Retina (tissue), 1 donor: Measurements from ENCODE around the gene ZBTB7C.

Source experiments
- DNase-seq: peaks from one replicate; pipeline ENCODE4 v3.0.0-alpha.2; 2016

Gene ZBTB7C

DNA sequence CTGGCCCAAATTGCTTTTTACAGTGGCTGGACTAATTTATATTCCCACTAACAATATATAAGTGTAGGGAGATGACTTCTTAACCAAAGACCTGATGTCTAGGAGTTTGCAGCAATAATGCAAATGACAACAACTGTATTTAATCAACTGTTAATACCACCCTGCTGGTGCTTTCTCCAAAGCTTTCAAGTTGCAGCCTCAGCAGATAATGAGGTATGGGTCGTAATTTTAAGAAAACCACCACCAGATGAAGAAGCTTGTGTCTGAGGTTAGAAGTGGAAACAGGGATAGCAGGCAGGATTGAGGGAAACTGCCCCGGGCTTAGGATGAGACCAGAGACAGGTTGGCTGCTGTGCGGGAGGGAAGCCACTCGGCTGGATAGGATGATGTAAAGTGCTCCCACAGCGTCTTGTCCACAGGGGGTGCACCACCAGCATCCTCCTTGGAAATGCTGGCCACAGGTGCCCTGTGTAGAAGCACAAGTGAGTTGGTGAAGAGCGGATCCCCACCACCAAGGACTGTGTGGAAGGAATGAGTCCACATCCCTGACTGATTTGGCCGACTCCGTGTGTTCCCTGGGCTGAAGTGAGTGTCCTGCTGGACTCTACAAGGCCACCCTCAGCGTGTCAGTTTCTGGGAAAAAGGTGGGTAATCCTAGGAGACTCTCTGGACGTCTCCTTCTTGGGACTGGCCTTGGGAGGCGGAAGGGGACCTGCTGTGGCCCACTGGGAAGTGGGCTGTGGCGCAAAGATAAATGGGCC lies 402.6 kb downstream of the ZBTB7C start:
- no peak for DNase-seq

DNA sequence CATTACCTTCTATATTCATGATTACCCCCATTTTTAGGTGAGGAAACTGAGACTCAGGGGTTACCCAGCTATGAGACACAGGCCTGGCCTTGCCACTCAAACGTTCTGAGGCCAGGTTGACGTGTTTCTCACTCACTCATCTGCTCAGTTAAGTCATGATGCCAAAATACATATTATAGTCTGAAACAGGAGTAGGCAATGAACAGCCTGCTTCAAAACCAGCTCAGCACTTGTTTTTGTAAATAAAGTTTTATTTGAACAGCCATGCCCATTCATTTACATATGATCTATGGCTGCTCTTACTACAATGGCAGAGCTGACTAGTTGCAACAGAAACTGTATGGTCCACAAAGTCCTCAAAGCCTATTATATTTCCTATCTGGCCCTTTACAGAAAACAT lies 404.6 kb downstream of the ZBTB7C start:
- no peak for DNase-seq

DNA sequence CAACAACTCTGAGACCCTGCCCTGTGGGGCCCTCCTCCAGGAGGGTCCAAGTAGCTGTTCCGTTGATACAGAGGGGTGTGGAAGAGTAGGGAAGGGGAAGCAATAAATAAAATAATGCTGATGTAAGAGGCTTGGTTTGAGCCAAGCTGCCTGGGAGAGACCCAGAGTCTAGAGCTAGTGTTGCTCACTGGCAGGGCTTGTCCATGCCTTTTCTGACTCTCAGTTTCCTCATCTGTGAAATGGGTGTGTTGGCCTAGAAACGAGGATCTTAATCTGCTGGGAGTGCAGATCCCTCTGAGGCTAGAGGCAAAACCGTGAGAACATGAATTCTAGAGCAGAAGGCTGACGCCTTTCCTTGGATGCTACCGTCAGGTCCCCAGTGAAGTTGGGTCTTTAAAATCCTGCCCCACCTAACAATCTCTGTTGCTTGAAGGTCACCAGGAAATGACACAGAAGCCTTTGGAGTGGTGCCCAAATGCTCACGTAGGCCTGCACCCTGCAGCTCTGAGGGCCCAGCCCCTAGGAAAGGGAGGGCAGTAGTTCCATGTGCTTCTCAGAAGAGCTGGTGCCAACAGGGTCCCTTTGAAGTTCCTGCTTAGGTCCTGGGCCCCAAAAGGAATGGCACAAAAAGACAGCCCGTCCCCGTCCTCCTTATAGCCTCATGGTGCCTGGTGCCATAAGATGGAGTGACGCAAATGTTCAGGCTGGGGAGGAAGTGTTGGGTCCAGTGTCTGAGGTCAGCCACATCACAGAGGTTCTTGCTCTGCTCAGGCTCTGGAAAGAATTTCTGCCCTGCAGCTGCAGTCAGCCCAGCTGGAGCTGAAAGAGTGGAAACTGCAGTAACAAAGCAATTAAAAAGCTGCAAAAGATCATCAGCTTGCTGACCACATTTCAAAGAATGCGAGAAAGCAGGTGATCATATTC lies 405.5 kb downstream of the ZBTB7C start:
- no peak for DNase-seq

DNA sequence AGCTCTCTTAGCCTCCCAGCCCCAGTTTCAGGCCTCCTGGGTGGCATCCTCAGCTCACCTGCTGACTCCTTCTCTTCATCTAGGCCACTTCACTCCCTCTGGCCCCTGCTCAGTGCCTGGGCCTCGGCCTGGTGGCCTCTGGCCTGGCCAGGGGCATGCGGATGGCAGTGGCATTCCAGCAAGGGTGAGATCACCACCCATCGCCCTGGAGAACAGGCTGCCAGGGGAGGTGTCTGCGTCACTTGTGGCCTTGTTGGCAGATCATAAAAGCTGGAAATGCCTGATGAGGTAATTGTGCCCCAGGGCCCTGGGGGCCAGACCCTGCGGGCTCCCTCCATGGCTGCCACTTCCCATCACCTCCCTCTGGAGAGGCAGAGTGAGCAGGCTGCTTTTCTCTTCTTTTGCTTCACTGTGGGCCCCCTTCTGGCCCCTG lies 406.2 kb downstream of the ZBTB7C start:
- DNase-seq: peak; percentile 56

DNA sequence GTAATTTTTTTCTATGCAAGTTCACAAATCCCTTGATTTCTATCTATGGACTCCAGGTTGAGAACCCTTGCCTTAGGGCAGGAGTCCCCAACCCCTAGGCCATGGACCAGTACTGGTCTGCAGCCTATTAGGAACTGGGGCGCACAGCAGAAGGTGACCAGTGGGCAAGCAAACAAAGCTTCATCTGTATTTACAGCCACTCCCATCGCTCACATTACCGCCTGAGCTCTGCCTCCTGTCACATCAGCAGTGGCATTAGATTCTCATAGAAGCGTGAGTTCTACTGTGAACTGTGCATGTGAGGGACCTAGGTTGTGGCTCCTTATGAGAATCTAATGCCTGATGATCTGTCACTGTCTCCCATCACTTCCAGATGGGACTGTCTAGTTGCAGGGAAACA lies 408.5 kb downstream of the ZBTB7C start:
- no peak for DNase-seq

DNA sequence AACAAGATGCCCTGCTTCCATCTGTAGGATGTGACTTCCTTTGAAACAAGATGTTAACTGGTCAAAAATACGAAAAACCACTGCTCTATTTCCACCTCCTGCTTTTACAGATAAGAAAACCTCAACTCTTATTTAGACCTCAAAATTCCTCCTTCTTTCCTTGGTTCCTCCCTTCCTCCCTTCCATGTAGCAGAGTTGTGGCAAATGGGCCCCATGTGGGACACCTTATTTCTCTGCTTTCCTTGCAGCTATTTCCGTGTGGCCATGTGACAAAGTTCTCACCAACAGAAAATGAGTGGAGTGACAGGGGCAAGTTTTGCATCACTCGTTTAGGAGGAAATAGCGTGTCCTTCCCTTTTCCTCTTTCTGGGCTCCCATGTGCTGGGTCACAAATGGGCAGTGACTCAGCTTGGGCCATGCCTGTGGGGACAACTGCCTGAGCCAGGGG lies 409.4 kb downstream of the ZBTB7C start:
- no peak for DNase-seq

DNA sequence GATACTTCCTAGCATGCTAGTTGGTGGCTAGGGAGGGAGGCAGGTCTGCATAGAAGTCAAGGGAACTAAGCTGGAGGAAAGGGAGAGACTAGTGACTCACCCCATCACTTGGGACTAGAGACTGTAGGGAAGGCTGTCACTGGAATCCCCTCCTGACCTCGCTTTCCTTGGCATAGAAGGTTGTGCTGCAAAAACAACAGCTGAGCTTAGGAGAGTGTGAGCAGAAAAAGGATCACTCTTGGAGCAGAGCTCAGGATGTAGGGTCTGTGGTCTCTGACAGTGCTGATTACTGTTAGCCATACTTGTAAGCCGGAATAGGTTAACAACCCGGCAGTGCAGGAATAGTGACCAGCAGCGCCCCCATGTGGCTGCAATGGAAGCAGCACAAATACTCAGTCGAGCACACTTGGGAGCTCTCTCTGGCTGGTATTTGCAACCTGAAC lies 411.8 kb downstream of the ZBTB7C start:
- DNase-seq: peak; percentile 60

DNA sequence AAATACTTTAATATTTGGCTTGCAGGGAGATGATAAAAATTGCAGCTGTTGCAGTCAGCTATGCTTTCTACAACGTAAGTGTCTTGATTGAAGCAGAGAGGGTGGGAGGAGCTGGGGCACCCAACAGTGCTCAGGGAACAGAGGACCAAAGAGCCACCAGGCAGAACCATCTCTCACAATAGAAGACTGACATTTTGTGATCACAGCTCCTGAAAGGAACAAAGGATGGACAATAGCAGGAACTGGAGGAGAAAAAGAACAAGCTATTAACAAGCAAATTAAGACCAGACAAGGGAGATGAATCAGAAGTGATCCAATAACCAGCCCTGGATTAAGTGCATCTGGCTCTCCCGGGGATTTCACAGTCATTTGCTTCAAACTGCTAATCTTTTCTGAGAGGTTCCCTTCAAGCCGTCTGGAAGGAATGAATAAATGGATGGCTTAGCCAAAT lies 413.1 kb downstream of the ZBTB7C start:
- peak; percentile 89 for DNase-seq

DNA sequence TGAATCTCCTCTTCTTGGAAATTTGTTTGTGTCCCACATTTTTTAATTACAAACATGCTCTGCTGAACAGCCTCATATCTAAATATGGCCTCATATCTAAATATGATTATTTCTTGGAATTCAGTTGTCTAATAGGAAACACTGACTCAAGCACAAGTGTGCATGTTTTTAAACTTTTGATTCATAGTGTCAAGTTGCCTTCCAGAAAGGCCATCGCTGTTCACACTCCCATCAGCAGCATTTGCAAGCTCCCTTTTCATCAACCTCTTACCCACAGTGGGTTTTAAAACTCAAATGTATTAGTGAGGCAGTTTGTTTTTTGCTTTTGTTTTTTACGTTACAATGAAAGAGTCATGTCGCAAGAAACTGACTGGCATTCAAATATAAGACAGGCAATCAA lies 413.5 kb downstream of the ZBTB7C start:
- no peak for DNase-seq

DNA sequence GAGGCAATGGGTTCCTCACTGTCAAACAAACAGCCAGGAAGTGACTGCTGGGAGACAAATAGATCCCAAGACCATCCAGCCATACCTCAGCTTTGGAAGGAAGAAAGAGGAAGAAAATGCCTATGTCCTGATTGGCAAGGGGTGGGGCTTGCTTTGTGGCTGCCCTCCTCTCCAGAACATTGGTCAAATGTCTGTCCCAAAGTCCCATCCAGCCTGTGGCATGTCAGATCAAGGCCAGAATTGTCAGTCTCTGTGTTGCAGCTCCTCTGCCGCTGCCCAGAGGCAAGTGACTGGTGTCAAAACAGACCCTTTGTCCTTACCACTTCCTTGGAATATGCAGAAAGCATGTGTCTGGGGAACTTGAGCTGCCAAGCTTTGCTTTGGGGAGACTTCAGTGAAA lies 415.8 kb downstream of the ZBTB7C start:
- DNase-seq: no peak

DNA sequence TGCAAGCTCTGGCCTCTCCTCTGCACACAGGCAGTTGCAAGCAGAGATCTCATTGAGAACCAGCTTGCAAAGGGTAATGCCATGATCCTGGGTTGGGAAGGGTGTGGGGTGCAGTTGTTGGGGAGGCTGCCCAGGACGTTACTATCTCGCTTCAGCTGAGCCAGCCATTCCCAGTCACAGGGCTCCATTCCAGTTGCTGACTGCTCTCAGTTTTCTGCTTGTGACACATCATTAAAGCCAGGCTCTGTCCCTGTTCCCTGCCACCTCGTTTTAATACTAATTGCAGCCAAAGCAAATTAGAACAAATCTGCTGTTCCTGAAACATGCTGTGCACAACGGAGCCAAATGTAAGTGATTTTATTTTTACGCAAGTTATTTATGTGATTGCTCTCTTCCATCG lies 416.2 kb downstream of the ZBTB7C start:
- no peak for DNase-seq

DNA sequence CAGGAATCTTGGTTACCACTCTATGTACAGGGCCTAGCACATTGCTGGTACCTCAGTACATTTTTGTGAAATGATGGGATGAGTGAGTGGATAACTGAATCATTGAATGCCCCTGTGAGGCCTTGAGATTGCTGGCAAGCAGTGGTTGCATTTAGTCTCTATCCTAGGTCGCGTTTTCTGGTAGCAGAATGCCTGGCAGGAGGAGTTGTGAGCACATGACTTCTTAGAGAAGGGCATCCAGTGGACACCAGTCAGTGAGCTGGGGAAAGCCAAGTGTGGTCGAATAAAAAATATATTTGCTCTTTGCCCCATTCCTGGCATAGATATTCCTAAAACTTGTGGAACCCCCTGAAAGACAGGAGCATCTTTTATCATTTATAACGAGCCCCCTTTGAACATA lies 416.9 kb downstream of the ZBTB7C start:
- DNase-seq: no peak

DNA sequence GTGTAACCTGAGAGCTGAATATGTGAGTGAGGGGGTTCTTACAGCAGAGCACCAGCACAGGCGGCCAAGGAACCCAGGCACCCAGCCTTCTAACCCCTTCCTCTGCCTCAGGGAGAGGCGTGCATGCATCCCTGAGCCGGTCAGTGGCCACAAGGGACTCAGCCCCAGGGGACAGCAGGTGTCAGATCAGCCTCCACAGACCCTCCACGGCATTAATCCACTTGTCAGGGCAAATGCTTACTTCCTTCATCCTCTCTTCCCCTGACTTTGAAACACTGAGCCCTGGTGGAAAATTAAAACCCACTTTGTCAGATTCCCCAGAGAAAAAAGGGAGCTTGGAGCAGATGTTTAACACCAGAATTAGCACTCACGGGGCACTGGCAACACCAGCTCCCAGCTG lies 418.2 kb downstream of the ZBTB7C start:
- DNase-seq: peak; percentile 49

DNA sequence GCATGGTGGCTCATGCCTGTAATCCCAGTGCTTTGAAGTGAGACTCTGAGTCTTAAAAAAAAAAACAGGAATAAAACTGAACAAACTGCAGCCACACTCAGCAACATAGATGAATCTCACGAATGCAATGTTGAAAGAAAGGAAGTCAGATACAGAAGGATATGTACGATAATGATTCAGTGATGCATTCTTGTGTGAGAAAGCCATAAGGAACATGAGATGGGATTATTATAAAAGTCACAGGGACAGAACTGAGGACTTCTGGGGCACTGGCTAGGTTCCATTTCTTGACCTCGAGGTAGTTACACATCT lies 421.8 kb downstream of the ZBTB7C start:
- DNase-seq: no peak

DNA sequence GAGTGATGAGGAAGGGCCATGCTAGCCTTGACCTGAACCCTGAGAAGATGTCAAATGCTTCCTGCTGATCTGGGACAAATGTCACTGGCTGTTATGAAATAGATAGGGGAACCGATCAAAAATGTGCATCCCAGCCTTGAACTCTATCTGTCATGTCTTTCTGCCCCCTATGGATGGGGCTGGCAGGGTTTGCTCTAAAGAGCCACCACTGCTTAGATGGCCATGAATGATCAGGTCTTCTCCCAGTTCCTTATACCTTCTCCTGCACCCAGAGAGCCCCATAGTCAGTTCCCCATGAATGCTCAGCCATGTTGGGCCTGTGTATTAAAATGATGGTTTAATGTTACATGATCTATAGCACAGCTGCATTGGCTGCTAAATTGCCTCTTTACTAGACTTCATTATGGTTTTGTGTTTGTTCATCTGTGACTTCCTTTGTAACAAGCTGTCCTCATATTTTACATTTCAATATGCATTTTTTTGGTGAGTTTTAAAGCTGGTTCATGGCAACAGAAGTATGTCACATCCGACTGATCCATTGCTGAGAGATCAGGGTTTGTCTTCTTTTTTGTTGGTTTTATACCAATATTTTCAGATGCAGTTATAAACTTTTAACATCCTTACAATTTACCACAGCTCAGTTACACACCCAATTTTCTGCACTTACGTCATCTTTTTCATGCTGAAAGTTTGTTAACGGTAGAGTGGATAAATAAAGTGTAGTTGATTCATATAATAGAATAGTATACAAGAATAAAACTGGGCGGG lies 422.4 kb downstream of the ZBTB7C start:
- DNase-seq: no peak

DNA sequence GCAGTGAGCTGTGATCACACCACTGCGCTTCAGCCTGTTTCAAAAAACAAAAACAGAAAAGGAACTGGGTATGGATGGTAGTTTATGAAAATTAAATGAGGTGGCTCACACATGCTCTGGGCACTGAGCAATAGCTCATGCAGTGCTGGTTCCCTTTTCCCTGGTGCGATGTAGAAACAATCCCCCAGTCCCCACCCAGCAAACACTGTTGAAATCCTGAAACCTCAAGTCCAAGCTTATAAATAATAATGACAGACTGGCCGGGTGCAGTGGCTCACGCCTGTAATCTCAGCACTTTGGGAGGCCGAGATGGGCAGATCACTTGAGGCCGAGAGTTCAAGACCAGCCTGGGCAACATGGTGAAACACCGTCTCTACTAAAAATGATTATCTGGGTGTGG lies 423.3 kb downstream of the ZBTB7C start:
- no peak for DNase-seq

DNA sequence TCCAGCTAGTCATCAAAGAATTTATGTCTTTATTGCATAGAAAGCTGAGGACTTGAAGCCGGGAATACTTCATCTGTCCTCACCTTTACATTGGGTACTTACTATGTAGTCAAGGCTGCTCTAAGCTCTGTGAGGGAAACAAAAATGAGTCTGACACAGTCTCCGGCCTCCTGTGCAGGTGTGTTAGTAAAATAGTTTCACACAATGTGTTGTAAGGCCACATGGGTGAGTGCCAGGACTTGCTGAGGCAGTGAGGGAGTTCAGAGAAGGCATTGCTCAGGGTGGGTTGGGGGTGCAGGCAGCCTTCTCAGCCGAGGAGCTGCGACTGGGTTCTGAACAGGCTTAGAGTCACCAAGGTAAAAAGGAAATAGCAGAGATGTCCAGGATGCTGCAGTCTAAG lies 424.2 kb downstream of the ZBTB7C start:
- no peak for DNase-seq

DNA sequence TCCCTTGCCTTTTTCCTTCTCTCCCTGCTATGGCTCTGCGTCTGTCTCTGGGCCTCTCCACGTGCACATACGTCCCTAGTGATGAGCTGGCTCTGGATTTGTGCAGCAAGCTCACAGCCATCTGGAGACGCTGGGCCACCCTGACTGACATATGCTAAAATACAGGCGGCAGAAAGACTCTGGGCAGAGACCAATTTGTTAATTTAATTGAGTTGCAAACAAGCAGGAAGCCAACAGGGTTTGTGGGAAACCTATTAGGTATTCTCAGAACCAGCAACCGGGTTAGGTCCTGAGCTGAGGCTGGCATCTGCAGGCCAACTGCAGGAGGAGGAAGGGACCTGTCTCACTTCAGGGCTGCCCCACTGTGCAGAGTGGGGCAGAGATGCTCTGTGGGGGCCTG lies 425.2 kb downstream of the ZBTB7C start:
- DNase-seq: no peak

DNA sequence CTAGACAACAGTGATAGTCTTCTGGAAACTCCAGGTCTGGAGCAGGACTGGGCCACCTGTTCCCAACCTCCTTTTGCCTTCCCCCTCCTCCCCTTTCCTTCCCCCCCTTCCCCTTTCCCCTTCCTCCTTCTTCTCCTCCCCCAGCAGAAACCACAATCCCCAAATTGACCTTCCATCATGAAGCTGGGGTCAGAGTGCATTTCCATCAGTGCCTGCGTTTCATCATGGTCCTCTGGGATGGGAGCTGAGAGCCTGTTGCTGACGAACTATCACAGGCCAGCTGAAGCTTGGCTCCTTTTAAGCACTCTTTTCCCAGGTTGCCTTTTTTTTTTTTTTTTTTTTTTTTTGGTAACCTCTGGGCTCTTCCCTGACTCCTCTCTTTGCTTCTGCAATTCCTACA lies 426.1 kb downstream of the ZBTB7C start:
- peak; percentile 0 for DNase-seq

DNA sequence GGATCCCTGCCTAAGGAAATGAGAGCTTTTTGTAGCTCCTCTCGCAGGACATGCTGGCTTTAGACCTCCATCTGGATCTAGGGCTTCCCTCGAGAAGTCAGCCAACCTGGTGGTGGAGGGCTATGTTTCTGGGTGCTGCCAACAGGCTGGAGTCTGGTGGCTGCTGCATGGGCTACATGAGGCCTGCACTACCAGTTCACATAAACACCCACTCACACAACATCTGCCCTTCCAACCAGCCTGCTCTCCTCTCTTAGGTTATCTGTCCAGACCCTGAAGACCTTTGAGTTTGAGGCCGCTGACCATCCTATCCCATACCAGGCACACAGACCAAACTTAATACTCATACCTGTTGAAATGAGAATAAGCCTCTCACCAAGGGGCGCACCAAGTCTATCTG lies 427.4 kb downstream of the ZBTB7C start:
- no peak for DNase-seq

DNA sequence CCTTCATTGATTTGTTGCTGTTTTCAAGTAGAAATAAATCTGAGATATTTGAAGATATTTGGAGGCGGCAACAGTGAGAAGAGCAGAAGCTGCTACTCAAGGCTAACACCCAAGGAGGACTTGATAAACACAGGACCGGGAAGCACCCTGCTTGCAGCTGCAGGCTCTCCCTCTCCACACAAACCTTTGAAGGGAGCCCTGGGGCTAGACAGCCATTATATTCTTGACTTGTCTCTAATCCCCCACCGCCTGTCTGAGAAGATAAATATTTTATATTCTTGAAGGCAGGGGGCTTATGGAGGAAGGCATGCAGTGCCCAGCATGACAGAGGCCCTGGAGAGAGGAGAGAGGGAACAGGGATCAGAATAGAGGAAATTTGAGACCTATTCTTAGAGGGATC lies 427.9 kb downstream of the ZBTB7C start:
- no peak for DNase-seq

DNA sequence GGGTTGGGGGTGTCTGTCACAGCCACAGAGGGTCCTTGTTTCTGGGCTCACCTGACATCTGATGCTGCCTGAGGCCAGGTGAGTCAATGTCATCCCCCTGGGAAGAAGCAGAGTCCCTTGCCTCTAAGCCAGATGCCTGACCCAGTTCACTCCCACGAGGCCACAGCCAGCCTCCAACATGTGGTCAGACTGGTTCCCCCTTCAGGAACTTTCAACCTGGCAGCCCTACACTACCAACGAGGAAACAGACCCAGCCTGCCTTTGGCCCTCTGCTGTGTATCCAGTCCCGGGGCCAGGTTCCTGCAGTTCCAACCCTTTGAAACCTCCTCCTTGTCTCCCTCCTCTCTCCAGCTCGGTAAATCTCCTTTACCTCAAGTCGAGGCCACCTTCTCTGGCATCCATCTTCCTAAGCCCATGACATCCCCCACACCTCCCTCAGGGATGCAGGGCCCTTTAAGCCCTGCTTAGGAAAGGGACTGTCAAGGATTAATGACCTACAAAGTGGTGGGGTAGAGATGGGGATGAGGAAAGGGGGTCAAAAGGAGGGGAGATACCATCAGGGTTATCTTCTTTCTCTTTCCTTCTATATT lies 429.5 kb downstream of the ZBTB7C start:
- DNase-seq: no peak

DNA sequence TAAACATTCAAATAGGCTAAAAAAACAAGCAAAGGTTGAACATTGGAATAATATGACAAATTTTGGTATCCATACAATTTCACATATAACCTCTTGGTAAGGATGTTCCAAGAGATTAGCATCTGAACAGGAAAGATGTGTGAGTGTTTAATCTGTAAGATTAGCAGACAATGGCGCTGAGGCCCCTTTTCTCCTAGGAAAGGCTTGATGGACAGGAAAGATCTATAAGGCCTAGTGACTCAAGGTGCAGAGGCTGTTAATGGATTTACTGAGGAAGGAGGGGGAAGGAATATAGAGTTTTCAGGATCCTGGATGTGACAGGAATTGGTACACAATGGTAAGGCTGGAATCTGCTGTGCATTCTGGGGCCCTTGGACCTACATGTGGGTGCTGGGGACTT lies 430.6 kb downstream of the ZBTB7C start:
- no peak for DNase-seq
